ENCODE results near the gene HHAT. TPM values are rescaled to one million over a fixed set of nuclear protein-coding genes. Genes with fewer than 3 reads are reported as not detected.

HHAT gene
- total RNA-seq, 1 donor from 2014 or later = 5.3 TPM

DNA sequence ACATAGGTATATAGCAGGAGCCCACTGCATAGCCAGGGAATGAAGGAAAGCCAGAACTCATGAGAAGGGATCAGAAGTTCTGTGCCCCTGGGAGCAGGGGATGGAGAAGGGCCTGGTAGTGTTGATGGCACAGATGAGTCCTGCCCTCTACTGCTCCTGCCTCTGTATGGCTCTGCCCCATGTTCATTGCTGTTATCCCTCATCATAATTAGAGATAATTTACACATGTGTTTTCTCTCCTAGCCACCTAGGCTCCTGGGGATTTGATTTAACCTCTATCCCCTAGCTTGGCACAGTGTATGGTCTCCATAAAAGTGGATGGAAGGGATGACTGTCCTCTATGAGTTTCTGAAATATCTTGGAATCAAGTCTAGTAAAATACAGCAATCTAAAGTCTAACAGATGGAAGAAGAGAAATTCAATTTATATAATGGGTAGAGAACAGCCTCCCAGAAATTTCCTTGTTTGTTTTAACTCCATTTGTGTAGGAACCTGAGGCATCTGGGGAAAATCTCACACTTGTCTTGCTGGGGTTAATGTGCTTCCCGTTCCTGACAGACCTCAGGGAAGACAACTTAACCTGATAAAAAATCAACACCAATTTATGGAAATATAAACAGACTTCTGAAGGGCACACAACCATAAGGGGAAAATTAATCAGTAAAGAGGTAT lies 393.8 kb downstream of the HHAT start:
- Histone ChIP-seq H3K27ac (no peak overlapping the region), H3K4me1 (no peaks in the 10 kb centered on the region), H3K4me3 (no peak overlapping the region), H3K9me3 (no peaks in the 10 kb centered on the region), H3K27me3 (ENCODE audit: low read depth) (no peaks in the 10 kb centered on the region), H3K36me3 (no peaks in the 10 kb centered on the region)
- TF ChIP-seq, protein P1, sequence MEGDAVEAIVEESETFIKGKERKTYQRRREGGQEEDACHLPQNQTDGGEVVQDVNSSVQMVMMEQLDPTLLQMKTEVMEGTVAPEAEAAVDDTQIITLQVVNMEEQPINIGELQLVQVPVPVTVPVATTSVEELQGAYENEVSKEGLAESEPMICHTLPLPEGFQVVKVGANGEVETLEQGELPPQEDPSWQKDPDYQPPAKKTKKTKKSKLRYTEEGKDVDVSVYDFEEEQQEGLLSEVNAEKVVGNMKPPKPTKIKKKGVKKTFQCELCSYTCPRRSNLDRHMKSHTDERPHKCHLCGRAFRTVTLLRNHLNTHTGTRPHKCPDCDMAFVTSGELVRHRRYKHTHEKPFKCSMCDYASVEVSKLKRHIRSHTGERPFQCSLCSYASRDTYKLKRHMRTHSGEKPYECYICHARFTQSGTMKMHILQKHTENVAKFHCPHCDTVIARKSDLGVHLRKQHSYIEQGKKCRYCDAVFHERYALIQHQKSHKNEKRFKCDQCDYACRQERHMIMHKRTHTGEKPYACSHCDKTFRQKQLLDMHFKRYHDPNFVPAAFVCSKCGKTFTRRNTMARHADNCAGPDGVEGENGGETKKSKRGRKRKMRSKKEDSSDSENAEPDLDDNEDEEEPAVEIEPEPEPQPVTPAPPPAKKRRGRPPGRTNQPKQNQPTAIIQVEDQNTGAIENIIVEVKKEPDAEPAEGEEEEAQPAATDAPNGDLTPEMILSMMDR (IDR thresholded peaks at IDR 0.05) = no peak
- ATAC-seq = no peak
- intact Hi-C loops (cut with DNase I) = no loop called here
- DNase-seq = no peak

DNA sequence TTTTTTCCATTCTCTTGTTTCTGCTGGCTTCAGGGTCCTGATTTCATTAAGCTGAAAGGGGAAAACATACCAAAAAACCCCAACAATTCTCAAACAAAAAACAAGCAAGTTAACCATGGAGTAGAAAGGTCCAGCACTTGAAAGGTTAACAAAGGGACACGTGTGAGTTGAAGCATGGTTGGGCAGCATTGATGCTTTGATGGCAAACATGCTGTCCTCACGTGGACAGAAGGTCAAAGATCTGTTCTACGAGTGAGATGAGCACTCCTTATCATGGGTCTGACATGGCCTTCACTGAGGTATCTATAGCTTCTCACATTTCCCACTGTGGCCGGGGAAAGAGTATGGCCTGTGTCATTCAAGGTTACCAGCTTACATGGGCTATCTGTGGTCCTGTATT lies 394.9 kb downstream of the HHAT start:
- Histone ChIP-seq H3K36me3 (no peaks in the 10 kb centered on the region), H3K9me3 (no peaks in the 10 kb centered on the region), H3K4me3 (no peak overlapping the region), H3K27me3 (ENCODE audit: low read depth) (no peaks in the 10 kb centered on the region), H3K27ac (no peak overlapping the region), H3K4me1 (no peaks in the 10 kb centered on the region)
- DNase-seq = no peak
- TF ChIP-seq, protein P1 (IDR thresholded peaks at IDR 0.05) = no peak
- intact Hi-C loops (cut with DNase I) = no loop called here
- ATAC-seq = no peak

DNA sequence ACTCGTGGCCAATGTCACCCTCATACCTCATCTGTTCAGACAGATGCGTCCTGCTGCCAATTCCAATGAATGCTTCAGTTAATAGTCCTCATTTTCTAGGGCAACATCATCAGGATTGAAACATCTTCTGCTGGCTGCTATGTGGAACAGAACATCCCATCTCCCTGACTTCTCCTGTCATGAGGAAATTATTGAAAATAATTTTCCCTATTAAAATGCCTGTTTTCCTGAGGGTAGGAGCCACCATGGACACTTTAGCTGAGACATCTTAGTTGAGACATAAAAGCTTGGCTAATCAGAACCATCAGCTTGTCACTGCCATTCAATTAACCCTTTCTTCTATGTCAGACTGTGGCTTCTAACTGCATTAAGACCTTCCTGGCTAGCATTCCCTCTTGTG lies 396.1 kb downstream of the HHAT start:
- Histone ChIP-seq H3K27ac (no peak overlapping the region), H3K4me3 (no peak overlapping the region), H3K9me3 (no peaks in the 10 kb centered on the region), H3K36me3 (no peaks in the 10 kb centered on the region), H3K4me1 (no peaks in the 10 kb centered on the region), H3K27me3 (ENCODE audit: low read depth) (no peaks in the 10 kb centered on the region)
- intact Hi-C loops (cut with DNase I) = no loop called here
- DNase-seq (no peak), ATAC-seq (no peak)
- TF ChIP-seq, protein P1 (IDR thresholded peaks at IDR 0.05) = no peak

Other genes starting within 250 kb of the HHAT start
- gene SERTAD4, start 96.1 kb upstream of the HHAT start, total RNA-seq = 4.3 TPM

Data from lower lobe of right lung (tissue), 2 donors.